ENCODE measurements around the gene UMODL1.

The UMODL1 gene

DNA sequence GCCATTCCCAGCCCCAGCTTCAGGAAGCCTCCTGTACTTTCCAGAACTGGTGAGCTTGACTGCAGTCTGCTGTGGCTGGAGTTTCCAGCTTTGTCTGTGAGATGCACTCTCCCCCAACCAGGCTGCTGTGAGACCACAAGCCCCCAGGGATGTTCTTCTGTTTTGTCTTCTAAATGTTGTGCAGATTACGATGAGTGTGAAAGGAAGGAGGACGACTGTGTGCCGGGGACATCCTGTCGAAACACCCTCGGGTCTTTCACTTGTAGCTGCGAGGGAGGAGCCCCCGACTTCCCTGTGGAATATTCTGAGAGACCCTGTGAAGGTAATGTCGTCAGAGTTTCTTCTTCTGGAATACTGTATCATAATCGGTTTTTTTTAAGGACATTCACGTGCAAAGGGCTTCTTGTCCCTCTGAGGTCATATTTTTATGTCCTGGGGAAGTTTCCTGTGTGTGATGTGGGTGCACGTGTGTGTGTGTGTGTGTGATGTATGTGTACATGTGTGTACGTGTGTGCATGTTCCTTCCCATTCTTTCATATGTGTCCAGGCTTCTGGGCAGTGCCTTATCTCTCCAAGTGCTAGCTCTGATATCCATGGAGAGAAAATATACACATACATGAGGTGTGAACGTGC lies 49.9 kb downstream of the UMODL1 start:
- H3K4me3 ChIP-seq (ENCODE audit: low read depth, low read length), result no peak overlapping the region
- TF ChIP-seq, protein P1, sequence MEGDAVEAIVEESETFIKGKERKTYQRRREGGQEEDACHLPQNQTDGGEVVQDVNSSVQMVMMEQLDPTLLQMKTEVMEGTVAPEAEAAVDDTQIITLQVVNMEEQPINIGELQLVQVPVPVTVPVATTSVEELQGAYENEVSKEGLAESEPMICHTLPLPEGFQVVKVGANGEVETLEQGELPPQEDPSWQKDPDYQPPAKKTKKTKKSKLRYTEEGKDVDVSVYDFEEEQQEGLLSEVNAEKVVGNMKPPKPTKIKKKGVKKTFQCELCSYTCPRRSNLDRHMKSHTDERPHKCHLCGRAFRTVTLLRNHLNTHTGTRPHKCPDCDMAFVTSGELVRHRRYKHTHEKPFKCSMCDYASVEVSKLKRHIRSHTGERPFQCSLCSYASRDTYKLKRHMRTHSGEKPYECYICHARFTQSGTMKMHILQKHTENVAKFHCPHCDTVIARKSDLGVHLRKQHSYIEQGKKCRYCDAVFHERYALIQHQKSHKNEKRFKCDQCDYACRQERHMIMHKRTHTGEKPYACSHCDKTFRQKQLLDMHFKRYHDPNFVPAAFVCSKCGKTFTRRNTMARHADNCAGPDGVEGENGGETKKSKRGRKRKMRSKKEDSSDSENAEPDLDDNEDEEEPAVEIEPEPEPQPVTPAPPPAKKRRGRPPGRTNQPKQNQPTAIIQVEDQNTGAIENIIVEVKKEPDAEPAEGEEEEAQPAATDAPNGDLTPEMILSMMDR (IDR thresholded peaks at IDR 0.05; ENCODE audit: borderline replicate concordance, insufficient read depth, low read depth, low read length), result no peak

DNA sequence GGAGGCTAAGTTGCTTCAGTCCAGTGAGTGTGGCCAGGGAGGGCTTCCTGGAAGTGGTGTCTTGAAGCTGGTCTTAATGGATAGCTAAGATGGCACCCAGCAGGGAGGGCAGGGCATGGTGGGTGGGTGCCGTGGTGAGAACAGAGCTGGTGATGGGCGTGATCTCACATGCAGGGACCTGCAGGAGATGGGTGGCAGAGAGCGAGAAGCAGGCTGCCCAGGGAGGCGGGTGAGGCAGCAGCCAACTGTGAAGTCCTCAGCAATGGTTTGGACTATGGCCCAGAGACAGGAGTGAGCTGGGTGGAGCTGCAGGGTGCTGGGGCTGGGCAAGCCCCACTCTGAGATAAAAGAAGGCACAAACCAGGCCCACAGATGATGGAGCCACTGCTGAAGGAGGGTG lies 50.7 kb downstream of the UMODL1 start:
- no peak overlapping the region for H3K4me3 ChIP-seq (ENCODE audit: low read depth, low read length)
- TF ChIP-seq, protein P1 (IDR thresholded peaks at IDR 0.05; ENCODE audit: borderline replicate concordance, insufficient read depth, low read depth, low read length), result no peak

DNA sequence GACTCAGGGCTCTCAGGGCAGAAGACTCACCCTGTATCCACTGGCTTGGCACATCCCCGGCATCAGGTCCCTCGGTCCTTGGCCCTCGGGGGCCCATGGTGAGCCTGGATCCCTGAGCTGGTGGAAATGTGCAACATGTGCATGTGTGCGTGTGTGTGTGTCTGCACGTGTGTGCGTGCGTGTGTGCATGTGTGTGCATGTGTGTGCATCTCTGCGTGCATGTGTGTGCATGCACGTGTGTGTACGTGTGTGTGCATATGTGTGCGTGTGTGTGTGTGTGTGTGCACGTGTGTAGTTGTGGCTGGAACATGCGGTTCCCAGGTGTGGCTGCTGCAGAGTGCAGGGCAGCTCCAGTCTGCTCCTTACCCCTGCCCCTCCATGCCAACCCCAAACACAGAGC lies 51.3 kb downstream of the UMODL1 start:
- TF ChIP-seq, protein P1 (IDR thresholded peaks at IDR 0.05; ENCODE audit: borderline replicate concordance, insufficient read depth, low read depth, low read length), result no peak
- no peak overlapping the region for H3K4me3 ChIP-seq (ENCODE audit: low read depth, low read length)

DNA sequence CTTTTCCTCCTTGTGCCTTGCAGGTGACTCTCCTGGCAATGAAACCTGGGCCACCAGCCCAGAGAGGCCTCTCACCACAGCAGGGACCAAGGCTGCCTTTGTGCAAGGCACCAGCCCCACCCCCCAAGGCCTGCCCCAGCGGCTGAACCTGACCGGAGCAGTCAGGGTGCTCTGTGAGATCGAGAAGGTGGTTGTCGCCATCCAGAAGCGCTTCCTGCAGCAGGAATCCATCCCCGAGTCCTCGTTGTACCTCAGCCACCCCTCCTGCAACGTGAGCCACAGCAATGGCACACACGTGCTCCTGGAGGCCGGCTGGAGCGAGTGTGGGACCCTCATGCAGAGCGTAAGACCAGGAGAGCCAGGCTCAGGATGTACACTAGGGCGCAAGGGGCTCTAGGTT lies 51.7 kb downstream of the UMODL1 start:
- TF ChIP-seq, protein P1 (IDR thresholded peaks at IDR 0.05; ENCODE audit: borderline replicate concordance, insufficient read depth, low read depth, low read length), result no peak
- no peak overlapping the region for H3K4me3 ChIP-seq (ENCODE audit: low read depth, low read length)

DNA sequence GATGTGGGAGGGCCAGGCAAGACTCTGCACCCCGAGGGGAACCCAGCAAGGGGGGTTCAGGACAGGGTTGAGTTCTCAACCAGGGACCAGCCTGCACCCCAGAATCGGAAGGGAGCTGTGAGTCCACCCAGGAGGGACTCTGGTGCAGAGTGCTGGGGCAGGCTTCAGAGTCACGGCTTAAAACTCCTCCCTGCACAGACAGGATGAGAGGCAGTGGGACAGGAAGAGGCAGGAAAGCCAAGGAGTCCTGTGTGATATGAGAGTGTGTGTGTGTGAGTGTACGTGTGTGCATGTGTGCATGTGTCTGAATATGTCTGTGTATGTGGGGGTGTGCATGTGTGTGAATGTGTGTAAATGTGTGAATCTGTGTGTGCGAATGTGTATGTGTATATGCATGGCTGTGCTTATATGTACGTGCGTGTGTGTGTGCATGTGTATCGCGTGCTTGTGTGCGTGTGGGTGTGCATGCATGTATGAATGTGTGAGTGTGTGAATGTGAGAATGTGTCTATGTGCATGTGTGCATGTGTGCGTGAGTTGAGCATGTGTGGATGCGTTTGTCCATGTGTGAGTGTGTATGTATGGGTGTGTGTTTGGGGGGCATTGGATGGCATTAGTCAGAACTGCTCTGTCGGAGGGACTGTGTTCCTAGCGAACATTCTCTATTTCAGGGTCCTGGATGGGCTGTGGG lies 52.2 kb downstream of the UMODL1 start:
- H3K4me3 ChIP-seq (ENCODE audit: low read depth, low read length), result no peak overlapping the region
- TF ChIP-seq, protein P1 (IDR thresholded peaks at IDR 0.05; ENCODE audit: borderline replicate concordance, insufficient read depth, low read depth, low read length), result no peak

DNA sequence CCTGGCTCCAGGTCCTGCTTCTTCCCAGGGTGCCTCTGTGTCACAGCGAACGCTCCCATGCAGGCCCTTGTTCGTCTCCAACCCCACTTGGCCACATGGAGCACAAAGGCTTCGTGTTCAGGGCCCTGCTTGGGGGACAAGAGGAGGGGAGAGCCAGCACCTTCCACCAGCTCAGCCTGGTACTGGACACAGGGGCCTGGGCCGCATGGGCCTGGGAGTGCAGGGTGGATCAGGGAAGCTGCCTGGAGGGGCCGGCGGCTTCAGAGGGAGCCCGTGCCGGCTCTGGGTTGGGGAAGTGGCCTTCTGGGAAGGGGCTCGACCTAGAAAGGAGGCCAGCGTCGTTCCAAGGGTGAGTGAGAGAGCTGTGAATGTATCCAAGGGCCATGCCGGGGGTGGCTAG lies 53.0 kb downstream of the UMODL1 start:
- no peak overlapping the region for H3K4me3 ChIP-seq (ENCODE audit: low read depth, low read length)

More for the DNA sequence above, 53.0 kb downstream of the UMODL1 start:
- TF ChIP-seq, protein P1 (IDR thresholded peaks at IDR 0.05; ENCODE audit: borderline replicate concordance, insufficient read depth, low read depth, low read length), result no peak
